SK-N-MC (cell line): ENCODE data around the gene CAPN11.

Experiments
- DNase-seq: peaks from one replicate; pipeline ENCODE4 v3.0.0-alpha.2; 2011; ENCODE audit warnings: low read depth, low spot score
- H3K27ac ChIP-seq: fragments of 200-600 bp; sonication (generic); 2 replicates; pipeline ENCODE4 v1.5.1; 2016; ENCODE audit warnings: mixed run types
- H3K36me3 ChIP-seq: fragments of 200-600 bp; sonication (generic); 2 replicates; pipeline ENCODE4 v1.6.1; 2017; ENCODE audit warnings: antibody characterized with exemption, low read length, mixed read lengths; ENCODE audit not compliant: insufficient read depth
- H3K4me3 ChIP-seq: fragments of 200-600 bp; sonication (generic); 2 replicates; pipeline ENCODE4 v1.5.1; 2016
- H3K9ac ChIP-seq: fragments of 200-600 bp; sonication (generic); 2 replicates; pipeline ENCODE4 v1.8.0; 2017; ENCODE audit warnings: mixed run types, mixed read lengths; ENCODE audit not compliant: insufficient read length
- H3K9me3 ChIP-seq: fragments of 200-600 bp; sonication (generic); 2 replicates; pipeline ENCODE4 v1.6.1; 2017; ENCODE audit warnings: low read depth, mild to moderate bottlenecking, antibody characterized with exemption, low read length, moderate library complexity, mixed read lengths
- EZH2 ChIP-seq: fragments of 200-600 bp; sonication (generic); IDR thresholded peaks from one replicate; pipeline ENCODE4 v1.6.1; 2017; ENCODE audit warnings: antibody characterized with exemption
- FOXP2 ChIP-seq: optimal IDR thresholded peaks from 2 replicates; pipeline ENCODE3; 2011; ENCODE audit warnings: mild to moderate bottlenecking, moderate library complexity; ENCODE audit not compliant: insufficient read depth; ENCODE audit errors: extremely low read length, control extremely low read depth
- POLR2AphosphoS5 ChIP-seq: IDR thresholded peaks from 2 replicates; pipeline ENCODE4 v1.6.1; 2012; ENCODE audit warnings: mild to moderate bottlenecking, low read depth, low read length, borderline replicate concordance

Gene CAPN11

DNA sequence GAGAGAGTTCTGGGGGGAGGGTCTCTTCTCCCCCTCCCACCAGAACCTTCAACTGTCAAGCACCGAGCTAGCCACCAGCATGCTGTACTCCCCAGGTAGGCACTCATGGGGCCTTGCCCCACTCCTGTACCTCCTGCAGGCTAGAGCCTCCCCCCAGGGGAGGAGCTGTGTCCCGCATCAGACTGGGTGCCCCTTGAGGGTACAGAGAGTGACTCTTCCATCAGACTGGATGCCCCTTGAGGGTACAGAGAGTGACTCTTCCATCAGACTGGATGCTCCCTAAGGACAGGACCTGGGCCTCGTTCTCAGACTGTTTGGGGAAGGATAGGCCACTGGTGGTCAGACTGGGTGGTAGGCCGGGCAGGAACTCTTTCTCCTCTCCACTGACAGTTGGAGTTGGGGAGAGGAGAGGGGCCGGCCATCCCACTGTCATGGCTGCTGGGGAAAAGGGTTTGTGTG is at the start of gene CAPN11:
Gene CAPN11, plus strand, starts transcription at position 51 of the 459 bp plus-strand sequence. Its CDS starts 29 bp downstream, at position 80.
- no peak within 1 kb of the TSS for H3K9ac ChIP-seq
- DNase-seq = no peak
- H3K4me3 ChIP-seq = no peak within 1 kb of the TSS
- H3K36me3 ChIP-seq = no peaks in the 10 kb centered on the region
- TF ChIP-seq EZH2 (no peak), POLR2AphosphoS5 (no peak), FOXP2 (no peak)
- H3K27ac ChIP-seq = no peak within 1 kb of the TSS
- no peaks in the 10 kb centered on the region for H3K9me3 ChIP-seq

DNA sequence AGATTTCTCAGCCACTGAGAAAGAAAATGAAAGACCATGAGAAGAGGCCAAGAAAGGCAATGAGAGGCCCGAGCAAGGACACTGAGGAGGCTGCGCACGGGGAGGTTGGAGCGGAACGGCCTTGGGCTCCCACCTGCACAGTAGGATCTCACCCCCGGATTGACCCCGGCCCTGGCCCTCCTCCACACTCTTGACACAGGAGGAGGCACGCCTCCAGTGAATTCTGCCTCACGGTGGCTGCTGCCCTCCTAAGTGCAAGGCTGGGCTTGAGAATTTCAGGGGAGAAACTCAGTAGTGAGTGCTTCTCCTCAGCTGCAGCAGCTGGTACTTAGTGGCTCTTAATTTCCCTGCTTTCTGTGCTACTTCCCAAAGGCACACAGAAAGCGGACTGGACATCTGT is 49.4 kb upstream of the CAPN11 start:
- TF ChIP-seq EZH2 (no peak), FOXP2 (no peak), POLR2AphosphoS5 (no peak)
- no peaks in the 10 kb centered on the region for H3K9me3 ChIP-seq
- peaks cover 80% of the 10 kb centered on the region for H3K36me3 ChIP-seq
- no peak overlapping the region for H3K4me3 ChIP-seq
- no peak for DNase-seq
- no peak overlapping the region for H3K9ac ChIP-seq
- H3K27ac ChIP-seq = no peak overlapping the region

DNA sequence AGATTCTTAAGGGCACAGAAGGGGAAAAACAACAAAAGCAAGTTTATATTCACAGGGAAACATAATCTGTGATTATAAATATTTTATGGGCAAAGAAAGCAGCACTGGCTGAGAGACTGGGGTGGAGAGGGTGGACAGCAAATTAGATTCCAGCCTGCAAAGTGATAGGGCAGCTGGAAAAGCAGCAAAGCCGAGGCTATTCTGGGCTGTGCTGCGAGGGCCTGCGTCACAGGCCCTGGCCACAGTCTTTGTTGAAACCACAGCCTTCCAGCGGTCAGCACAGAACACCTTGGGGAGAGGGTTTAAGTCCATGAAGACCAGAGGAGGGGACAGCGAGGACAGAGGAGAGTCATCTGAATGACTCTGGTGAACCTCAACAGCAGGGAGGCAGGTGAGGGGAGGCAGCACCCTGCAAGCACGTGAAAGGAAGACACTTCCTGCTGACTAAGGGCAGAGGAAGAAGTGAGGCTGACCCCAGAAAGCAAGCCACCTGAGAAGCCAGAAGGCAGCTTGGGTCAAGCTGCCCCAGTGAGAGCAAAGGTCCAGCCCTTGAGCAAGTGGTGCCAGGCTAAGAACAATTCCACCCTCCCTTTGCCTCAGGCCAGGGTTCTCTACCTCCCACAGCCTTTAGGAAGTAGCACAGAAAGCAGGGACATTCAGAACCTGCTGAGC is 48.5 kb upstream of the CAPN11 start:
- H3K9me3 ChIP-seq = no peaks in the 10 kb centered on the region
- DNase-seq = no peak
- TF ChIP-seq EZH2 (no peak), POLR2AphosphoS5 (no peak), FOXP2 (no peak)
- H3K27ac ChIP-seq = no peak overlapping the region
- H3K9ac ChIP-seq = no peak overlapping the region
- peaks cover 80% of the 10 kb centered on the region for H3K36me3 ChIP-seq
- no peak overlapping the region for H3K4me3 ChIP-seq

DNA sequence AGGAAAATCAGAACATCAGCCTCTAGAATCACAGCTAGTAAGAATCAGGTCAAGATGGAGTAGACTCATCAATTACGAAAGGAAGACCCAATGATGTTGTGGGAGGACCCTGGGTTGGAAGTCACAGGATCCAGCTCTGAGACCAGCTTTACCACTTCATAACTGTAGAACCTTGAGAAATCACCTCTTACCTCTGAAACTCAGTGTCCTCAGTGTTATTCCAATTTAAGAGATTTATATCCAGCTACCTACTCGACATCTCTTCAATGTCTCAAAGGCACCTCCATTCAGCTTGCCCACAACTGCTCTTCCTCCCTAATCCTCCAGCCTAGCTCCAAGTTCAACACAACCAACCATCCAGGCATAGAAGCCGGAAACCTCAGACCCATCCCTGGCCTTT is 47.7 kb upstream of the CAPN11 start:
- Histone ChIP-seq H3K36me3 (peaks cover 83% of the 10 kb centered on the region), H3K9me3 (no peaks in the 10 kb centered on the region), H3K27ac (no peak overlapping the region), H3K4me3 (no peak overlapping the region), H3K9ac (no peak overlapping the region)
- no peak for DNase-seq
- TF ChIP-seq EZH2 (no peak), FOXP2 (no peak), POLR2AphosphoS5 (no peak)

DNA sequence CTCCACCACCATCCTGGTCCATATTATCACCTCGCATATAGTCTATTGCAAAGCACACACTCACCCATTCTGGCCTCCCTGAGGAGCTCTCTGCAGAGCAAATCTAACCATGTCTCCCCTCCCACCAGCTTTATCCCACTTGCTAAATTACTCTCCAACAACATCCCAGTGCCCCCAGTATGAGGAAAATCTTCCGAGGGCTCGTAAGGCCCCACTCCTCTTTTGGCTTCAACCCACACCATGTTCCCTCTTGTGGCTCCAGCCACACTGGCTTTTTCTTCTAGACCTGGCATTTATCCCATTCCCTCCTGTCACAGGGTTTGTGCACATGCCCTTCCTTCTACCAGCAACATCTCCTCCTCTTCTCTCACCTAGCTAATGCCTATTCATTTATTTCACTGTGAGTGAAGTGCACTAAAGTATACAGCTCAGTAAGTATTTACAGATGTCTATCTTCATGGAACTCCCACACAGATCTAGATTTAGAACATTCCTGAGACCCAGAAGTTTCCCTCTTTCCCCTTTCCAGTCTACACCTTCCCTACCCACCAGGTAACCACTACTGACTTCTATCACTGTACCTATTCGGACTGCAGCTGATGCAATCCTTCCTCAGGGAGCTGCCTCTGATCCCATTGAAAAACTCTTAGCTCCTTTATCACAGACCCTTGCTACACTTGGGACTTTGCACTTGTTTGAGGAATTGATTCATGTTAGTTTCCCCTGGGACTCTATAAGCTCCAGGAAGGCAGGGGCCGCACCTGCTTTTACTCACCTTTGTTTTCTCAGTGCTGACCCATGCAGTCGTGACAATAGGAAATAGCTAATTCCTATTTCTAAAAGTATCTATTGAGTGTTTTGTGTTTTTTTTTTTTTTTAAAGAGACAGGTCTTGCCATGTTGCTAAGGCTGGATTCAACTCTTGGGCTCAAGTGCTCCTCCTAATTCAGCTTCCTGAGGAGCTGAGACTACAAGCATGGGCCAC is 46.9 kb upstream of the CAPN11 start:
- DNase-seq = no peak
- TF ChIP-seq POLR2AphosphoS5 = no peak
- no peak for TF ChIP-seq FOXP2
- no peak for TF ChIP-seq EZH2
- Histone ChIP-seq H3K9me3 (no peaks in the 10 kb centered on the region), H3K36me3 (peaks cover 79% of the 10 kb centered on the region), H3K9ac (no peak overlapping the region), H3K4me3 (no peak overlapping the region), H3K27ac (no peak overlapping the region)

DNA sequence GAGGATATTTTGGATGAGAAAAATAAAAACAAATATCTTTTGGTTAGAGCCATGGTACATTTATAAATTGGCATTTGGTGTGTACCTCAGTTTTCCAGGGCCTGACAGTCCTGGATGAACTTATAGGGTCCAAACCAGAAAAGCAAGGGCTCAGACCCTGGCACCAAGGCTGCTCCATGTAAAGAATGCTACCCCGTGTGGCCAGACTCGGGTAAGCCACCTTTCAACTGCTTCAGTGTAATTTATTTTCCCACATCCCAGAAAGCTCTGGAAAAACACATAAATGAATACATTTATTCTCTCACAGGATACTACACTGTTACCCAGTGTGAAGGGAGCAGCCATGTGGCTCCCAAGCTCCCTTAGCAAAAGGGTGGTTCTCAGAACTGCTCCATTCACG is 45.2 kb upstream of the CAPN11 start:
- Histone ChIP-seq H3K36me3 (peaks cover 76% of the 10 kb centered on the region), H3K27ac (no peak overlapping the region), H3K4me3 (no peak overlapping the region), H3K9ac (no peak overlapping the region), H3K9me3 (no peaks in the 10 kb centered on the region)
- no peak for DNase-seq
- no peak for TF ChIP-seq EZH2
- TF ChIP-seq FOXP2 = no peak
- TF ChIP-seq POLR2AphosphoS5 = no peak

DNA sequence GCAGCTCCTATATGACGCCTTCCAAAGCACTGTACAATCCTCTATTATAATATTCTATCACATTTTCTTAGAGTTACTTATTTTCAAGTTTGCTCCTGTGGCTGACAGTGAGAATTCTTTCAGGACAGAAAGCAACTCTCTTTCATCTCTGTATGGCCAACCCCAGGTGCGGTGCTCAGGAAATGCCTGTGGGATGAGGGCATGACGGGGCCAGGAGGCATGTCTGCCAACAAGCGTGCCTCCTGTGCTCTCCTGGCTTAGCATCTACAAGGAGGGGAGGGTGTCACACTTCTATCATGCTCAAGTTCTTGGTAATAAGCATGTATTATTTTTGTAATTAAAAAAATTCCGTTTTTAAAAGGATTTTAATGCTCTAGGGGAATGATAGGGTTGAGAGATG is 42.8 kb upstream of the CAPN11 start:
- TF ChIP-seq POLR2AphosphoS5 = no peak
- no peak for TF ChIP-seq EZH2
- TF ChIP-seq FOXP2 = no peak
- no peak overlapping the region for H3K4me3 ChIP-seq
- no peak overlapping the region; the same call in 1 of the 2 replicates for H3K27ac ChIP-seq
- peaks cover 58% of the 10 kb centered on the region for H3K36me3 ChIP-seq
- H3K9ac ChIP-seq = no peak overlapping the region
- H3K9me3 ChIP-seq = no peaks in the 10 kb centered on the region
- DNase-seq = no peak

DNA sequence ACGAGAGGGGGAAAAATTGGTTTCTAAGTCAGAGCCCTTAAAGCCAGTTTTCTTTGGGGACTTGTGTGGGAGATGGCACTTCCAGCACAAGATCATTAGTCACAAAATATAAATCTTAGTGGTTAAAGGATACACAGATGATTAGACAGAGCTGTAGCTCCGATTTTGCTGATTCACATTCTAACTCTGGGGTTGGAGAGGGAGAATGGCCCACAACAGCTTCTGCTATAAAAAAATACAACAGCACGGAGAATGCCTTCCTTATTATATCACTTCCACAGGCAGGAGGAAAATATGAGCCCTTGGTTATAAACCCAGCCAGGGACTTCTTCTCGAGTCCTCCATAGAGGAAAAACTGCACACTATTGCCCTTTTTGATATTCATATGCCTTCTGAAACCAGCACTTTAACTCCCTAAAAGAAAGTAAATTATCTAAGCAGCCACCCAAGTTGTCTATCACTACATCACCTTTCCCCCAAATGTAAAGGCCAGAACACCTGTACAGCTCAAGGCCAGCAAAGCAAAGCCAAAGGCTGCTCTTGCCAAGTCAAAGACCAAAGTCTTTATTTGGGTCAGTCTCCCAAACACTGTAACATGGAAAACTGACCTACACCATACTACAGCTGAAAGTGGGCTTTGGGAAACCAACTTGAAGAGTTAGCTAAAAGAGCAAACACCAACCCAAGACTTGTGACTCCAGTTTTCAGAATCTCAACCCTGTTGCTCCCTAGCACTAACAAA is 41.8 kb upstream of the CAPN11 start:
- TF ChIP-seq POLR2AphosphoS5 = no peak
- TF ChIP-seq EZH2 = no peak
- no peak for TF ChIP-seq FOXP2
- H3K4me3 ChIP-seq = peak overlapping the region; percentile 33; the same call in 1 of the 2 replicates
- no peak for DNase-seq
- no peak overlapping the region for H3K9ac ChIP-seq
- no peaks in the 10 kb centered on the region for H3K9me3 ChIP-seq
- H3K36me3 ChIP-seq = peaks cover 48% of the 10 kb centered on the region
- H3K27ac ChIP-seq = peak overlapping the region; percentile 74
